Nucleus accumbens (tissue), 56 donors: ENCODE measurements around the gene PRKAG3.

Experiments used
- DNase-seq, 56 donors: peaks; one replicate each; lab custom pipeline; 2025; lab: John Stamatoyannopoulos, UW

The PRKAG3 gene

DNA sequence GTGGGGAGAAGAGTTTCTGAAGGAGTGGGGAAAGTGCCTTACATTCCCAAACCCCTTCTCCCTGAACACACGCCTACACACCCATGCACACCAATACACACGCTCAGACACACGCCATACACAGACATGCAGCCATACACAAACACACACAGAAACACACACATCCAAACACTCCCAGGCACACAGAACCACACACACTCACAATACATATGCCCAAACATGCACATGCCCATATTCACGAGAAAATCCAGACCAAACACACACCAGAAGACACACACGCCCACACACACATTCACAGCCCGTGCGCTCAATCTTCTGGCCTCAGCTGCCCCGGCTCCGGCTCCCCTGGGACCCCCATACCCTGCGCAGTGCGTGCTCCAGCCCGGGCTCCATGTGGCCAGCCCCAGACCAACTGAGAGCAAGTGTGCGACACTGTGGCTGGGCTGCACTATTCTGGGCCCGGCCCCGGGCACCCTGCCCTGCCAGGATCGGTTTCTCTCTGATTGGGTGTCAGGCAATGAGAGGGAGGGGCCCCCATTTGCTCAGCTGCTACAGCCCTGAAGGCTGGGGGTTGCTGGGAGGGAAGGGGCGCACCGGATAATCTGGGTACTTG, at the start of gene PRKAG3:
TSS of gene PRKAG3 (minus strand) at position 426 of the 613 bp plus-strand sequence.
- no peak for DNase-seq

DNA sequence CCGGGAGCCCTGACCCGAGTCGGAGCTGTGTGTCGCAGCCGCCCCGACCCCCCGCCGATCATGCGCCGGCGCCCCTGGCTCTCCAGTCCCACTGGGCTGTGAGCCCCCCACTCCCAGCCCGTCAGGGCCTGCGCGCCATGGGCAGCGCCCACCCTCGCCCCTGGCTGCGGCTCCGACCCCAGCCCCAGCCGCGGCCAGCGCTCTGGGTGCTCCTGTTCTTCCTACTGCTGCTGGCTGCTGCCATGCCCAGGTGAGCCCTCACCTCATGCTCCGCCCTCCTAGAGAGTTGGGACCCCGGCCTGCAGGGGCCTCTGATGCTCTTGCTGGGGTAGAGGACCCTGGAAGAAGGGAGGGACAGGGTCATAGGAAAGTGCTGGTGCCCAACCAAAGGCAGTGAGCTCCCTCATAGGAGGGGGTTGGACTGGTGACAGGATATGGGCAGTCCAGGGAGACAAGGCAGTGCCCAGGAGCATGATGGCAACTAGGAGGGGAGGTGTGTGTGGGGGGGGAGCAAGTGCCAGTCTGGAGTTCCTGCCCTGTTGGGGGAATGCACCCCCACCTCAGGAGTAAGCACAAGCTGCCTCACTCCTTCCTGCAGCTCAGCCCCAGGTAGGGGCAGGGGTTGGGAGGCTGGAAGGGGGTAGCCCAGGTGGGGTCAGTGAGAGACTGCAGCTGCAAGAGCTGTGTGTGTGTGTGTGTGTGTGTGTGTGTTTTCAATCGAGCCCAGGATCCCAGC, 49.4 kb upstream of the PRKAG3 start:
- DNase-seq = no peak

DNA sequence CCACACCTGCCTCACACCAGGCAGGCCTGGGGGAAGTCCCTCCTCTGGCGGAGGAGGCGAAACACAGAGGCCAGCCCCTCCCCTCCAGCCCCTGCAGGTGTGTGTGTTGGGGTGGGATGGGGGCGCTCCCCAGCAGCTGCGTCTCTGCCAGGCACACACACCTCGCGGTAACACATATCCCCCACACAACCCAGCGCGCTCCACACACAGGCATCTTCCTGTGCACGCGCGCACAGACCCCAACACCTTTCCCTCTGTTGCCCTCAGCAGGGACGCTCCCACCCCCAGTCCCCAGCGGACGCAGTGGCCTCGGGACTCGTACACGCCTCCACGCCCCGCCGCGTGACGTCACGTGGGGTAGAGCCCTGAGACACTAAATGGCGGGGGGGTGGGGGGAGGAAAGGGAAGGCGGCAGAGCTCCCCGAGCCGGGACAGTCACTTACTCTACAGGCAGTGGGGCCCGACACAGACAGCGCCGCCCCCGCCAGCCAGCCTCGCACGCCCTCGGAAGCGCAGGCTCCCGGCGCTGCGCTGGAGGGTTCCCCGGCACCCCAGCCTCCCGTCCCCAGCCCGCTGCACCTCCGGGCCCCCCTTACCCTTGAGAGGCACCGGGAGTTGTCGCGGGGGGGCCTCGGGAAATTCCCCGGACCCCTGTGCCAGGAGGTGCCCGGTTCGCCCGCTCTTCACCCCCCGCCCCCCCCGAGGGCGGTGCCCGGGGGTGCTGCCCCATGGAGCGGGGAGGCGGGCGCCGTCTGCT, 48.7 kb upstream of the PRKAG3 start, which contains the start of gene WNT10A:
TSS of gene WNT10A (plus strand) at position 751 of the 757 bp plus-strand sequence. CDS start 144 bp downstream, outside the sequence.
- DNase-seq = peak in 5 of 56 donors; percentile 31 to 65 (median 32)

DNA sequence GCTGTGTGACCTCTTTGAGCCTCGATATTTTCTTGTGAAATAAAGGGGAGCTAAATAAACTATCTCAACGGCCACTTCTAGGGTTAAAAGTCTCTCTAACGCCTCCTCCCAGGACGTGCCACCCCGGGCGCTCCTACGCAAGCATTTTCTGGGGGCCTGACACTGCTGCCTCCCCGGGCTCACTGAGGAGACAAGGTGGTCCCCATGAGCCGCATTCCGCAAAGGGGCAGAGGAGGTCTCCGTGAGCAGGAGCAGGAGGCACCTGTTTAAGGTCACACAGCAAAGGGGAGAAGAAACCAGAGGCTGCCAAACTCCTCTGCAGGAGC, 48.1 kb upstream of the PRKAG3 start:
- no peak for DNase-seq

DNA sequence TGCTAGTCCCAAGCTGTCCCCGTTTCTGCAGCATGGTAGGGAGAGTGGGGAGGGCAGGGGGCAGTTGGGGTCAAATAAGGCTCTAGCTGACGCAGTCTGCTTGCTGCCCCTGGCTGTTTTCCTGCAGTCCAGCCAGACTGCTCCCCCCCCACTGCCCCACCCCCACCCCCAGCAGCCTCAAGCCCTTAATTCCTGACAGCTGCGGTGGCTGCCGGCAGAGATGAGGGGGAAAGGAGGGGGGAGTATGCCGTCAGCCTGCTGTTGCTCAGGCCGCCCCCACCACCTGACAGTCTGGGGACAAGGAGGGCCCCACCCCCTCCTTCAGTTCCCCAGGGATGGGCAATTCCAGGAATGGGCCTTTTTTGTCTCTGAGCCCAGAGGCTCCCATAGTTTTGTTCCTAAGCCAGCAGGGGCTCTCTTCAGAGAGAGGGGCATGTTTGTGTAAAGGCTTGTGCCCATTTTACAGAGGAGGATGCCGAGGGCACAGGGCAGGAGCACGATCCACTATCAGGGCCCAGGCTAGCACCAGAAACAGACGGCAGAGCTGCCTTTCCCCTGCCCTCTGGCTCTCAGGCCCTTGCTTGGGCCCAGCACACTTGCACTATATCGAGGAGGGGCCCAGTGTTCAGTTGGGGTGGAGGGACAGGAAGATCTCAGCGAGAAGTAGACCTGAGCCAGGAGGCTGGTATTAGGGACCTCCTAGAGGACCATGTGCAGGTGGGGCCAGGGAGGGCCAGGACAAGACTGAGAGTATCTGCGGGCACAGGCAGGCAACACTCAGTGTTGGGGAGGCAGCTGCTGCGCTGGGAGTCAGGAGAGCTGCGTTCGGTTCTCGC, 47.5 kb upstream of the PRKAG3 start:
- DNase-seq = no peak

DNA sequence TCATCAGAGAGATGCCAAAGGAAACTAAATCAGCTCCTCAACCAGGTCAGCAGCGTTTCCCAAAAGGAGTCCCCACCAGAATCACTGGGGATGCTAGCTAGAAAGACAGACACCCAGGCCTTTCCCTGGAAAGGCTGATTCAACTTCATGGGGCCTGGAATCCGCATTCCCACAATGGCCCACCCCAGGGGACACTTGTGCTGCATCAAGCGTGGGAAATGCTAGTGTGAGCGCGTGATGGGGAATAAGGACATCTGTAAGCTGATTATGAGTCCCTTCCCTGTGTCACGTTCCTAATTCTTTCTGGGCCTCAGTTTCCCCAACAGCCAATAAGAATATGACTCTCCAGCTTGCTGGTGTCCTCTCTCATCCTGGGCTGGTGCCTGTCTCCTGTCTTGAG, 46.9 kb upstream of the PRKAG3 start:
- DNase-seq = no peak

DNA sequence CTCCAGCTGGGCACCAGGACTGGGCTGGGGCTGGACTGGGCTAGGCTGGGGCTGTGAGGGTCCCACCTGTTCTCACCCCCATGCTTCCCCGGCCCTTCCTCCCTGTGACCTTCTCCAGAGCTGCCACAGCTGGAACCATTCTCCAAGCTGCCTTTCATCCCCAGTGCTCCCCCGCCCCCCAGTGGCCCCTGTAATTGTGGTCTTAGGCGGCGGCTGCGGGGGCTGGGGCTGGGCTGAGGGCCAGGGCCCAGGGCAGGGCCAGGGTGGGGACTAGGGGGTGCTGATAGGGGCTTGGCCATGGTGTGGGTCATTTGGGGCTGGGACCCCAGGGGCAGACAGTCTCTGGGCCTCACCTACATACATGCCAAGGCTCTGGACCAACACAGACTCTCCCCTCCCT, 46.3 kb upstream of the PRKAG3 start:
- DNase-seq = no peak

DNA sequence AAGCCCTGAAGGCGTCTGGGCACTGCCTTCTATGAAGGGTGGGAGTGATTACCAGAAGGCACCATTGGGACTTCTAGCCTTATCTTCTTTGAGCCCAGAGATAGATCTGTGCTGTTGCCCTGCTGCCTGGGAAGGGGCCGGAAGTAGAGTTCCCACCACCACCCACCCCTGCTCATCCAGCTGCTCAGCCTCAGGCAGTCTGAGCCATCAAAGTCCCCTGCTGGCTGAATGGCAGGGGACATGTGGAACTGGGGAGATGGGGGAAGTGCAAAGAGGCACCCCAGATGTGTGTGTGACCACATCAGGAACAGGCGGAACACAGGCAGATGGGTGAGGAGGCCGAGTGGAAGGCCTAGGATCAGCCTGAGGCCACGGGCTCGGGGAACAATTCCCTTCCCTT, 45.7 kb upstream of the PRKAG3 start:
- no peak for DNase-seq

DNA sequence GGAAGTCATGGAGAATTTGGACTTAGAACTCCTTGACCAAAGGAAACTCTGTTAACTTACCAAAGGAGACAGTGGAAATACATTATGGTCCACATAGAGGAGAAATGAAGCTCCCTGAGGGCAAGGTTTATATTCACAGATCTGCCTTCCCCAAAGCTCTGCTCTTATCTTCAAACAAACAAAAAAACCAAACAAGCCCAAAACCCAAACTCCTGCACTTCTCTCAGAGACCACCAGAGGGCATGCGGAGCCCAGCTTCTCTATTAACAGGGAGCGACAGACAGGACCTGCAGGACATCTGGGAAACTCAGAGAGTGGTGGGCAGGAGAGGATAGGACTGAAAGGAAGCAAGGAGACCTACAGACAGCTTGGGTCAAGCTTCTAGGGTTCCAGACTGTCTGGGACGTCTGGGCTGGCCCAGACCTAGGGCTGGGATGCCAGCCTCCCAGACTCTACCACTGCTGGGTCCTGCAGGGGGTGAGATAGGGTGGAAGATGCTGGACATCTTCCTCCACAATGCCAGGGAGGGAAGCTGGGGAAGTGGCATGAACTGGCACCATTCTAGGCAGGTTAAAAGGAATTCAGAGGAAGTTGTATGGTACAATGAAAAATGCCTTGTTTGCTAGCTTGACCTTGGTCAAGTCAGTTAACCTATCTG, 45.1 kb upstream of the PRKAG3 start:
- DNase-seq = peak in 43 of 56 donors; percentile 11 to 83 (median 40)

DNA sequence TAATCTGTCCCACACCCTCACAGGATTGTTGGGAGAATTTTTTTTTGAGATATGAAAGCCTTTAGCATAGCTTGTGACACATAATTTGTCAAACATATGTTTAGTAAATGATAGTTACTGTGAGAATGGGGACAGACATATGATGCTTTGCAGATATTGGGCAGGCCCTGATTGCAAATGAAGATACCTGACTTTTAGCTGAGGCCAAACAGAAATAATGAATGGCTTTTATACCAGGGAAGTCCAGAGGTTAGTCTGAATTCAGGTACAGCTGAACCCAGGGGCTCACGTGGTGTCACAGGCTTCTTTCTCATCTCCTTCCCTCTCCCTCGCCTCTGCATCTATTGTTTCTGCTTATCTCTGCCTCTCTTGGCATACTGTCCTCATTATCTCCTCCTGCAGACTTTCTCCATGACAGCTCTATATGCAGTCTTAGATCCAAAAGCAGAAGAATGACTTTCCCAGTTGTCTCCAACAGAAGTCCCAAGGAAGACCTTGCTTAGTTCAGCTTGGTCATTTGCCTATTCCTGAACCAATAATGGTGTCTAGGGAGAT, 44.2 kb upstream of the PRKAG3 start:
- DNase-seq = no peak

DNA sequence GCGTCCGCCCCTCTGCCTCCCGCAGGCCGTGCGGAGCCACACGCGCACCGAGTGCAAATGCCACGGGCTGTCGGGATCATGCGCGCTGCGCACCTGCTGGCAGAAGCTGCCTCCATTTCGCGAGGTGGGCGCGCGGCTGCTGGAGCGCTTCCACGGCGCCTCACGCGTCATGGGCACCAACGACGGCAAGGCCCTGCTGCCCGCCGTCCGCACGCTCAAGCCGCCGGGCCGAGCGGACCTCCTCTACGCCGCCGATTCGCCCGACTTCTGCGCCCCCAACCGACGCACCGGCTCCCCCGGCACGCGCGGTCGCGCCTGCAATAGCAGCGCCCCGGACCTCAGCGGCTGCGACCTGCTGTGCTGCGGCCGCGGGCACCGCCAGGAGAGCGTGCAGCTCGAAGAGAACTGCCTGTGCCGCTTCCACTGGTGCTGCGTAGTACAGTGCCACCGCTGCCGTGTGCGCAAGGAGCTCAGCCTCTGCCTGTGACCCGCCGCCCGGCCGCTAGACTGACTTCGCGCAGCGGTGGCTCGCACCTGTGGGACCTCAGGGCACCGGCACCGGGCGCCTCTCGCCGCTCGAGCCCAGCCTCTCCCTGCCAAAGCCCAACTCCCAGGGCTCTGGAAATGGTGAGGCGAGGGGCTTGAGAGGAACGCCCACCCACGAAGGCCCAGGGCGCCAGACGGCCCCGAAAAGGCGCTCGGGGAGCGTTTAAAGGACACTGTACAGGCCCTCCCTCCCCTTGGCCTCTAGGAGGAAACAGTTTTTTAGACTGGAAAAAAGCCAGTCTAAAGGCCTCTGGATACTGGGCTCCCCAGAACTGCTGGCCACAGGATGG, 42.0 kb upstream of the PRKAG3 start:
- DNase-seq = peak in 20 of 56 donors; percentile 15 to 71 (median 26)

DNA sequence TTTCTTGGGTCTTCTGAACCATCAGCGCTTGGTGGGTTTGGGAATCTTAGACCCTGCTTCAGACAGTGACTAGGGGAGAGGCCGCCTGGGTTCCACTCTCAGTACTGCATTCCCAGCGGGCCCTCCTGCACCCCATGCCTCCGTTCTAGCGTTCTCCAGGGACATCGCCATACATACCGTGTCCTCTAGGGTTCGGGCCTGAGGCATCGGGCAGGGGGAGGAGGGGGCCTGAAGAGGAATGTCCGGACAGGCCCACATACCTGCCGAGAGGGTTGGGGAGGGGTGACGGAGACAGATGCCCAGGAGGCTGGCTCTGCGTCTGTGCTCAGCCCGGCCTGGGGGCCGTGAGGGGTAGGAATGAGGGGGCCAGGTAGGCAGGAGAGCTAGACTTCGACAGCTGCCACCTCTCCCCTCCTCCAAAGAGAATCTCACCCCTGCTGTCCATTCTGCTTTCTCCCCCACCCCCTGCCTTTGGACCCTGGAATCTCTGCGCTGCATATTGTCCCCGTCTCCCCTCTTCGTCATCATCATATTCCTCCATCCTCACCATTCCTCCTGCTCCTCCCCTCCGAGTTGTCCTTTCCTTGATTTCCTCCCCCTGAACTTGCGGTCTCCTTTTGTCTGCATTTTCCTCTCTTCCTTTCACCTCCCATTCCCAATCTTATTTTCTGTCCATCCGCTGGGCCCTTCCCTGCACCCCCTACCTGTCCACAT, 41.2 kb upstream of the PRKAG3 start:
- no peak for DNase-seq

DNA sequence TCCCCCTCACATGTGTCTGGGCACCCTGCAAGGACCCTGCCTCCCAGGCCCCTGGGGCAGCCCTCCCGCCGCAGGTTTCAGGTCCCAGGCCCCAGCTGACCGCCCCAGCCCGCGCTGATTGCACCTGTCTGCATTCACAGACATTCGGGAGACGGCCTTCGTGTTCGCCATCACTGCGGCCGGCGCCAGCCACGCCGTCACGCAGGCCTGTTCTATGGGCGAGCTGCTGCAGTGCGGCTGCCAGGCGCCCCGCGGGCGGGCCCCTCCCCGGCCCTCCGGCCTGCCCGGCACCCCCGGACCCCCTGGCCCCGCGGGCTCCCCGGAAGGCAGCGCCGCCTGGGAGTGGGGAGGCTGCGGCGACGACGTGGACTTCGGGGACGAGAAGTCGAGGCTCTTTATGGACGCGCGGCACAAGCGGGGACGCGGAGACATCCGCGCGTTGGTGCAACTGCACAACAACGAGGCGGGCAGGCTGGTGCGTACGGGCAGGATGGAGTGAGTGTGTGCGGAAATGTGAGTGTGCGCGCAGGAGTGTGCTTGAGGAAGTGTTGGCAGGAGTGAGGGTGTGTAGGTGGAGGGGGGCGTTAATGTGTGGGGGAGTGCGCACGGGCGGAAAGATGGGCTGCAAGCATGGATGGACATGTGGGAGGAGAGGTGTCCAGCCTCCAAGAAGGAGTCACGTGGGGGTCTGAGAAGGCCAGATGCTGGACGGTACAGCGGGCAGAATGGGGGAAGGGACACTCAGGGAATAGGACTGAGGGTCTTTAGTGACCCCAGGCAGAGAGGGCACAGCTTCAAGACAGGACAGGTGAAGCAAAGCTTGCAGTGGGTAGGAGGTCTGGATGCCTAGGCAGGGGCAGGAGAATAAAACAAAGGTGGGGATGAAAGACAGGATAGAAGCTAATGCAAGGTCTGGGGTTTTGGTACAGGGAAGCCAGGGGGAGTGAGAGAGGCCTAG, 40.0 kb upstream of the PRKAG3 start:
- DNase-seq = no peak

DNA sequence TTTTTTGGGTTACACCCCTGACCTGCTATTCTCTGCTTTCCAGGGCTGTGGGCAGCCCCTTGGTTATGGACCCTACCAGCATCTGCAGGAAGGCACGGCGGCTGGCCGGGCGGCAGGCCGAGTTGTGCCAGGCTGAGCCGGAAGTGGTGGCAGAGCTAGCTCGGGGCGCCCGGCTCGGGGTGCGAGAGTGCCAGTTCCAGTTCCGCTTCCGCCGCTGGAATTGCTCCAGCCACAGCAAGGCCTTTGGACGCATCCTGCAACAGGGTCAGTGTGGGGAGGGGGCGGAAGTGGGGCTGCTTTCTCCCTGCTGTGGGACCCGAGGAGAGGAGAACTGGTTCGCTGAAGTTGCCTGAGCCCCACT, 39.4 kb upstream of the PRKAG3 start:
- DNase-seq = peak in 5 of 56 donors; percentile 15 to 23 (median 19)

DNA sequence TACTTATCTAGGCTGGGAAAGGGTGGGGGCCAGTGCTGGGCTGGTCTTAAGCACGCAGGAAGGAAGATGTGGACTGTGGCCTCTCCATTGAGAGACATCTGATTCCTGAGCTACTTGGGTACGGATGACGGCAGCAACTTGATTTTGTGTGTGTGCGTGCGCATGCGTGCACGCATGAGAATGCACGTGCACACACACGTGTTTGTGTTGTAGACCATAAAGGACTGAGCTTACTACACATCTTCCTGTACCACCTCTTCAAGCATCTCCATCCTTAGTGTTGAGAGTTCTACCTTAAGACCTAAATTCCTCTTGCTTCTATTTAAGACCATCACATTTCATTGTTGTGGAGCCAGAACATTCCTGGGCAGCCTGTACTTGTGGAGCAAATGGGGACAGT, 37.5 kb upstream of the PRKAG3 start:
- DNase-seq = no peak

DNA sequence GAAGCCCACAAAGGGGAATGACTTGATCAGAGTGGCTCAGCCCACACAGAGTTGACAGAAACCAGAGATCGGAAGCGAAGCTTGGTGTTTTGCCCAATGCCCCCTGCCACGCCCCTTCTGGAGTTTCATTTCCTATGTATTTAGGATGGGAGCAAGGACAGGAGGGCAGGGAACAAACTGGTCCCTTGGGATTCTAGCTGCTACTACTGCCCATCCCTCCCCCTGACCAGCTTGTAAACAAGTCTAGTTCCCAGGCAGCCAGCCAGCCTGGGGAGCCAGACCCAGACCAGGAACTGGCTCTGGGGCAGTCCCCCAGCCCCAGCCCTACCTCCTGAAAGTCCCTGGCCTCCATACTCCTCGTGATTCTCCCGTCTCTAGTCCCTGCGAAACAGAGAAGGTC, 36.3 kb upstream of the PRKAG3 start:
- DNase-seq = no peak

DNA sequence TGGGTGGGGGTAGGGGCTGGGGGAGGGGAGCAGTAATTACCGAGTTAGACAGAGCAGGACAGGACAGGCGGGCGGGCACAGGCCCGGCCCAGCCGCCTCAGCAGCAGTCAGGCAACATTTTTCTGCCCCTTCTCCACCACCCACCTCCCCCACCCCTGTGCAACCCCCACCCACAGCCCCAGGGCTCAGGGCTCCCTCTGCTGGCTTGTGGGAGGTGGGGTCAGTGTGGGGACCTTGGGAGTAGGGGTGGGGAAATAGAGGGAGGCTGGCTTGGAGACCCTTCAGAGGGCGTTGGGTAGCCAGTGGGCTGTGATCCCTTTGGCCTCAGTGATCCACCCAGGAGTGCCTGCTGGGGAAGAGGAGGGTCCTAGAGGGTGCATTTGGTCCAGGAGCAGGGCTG, 34.4 kb upstream of the PRKAG3 start:
- DNase-seq = no peak
